Activated CD4-positive, CD25-positive, alpha-beta regulatory T cell treated with anti-CD3 and anti-CD28 coated beads, Interleukin-2, amount 50 U/mL, for 24 hours (primary cell): ENCODE data around the gene VCPKMT.

Source experiments
- ATAC-seq, 2 donors: fragments of 150-1000 bp; cut with Tn5 transposase; one replicate each; pipeline ENCODE4 v1.10.0; 2021; ENCODE audit warnings: mild to moderate bottlenecking in 1 of 2, moderate library complexity in 1 of 2

The VCPKMT gene

DNA sequence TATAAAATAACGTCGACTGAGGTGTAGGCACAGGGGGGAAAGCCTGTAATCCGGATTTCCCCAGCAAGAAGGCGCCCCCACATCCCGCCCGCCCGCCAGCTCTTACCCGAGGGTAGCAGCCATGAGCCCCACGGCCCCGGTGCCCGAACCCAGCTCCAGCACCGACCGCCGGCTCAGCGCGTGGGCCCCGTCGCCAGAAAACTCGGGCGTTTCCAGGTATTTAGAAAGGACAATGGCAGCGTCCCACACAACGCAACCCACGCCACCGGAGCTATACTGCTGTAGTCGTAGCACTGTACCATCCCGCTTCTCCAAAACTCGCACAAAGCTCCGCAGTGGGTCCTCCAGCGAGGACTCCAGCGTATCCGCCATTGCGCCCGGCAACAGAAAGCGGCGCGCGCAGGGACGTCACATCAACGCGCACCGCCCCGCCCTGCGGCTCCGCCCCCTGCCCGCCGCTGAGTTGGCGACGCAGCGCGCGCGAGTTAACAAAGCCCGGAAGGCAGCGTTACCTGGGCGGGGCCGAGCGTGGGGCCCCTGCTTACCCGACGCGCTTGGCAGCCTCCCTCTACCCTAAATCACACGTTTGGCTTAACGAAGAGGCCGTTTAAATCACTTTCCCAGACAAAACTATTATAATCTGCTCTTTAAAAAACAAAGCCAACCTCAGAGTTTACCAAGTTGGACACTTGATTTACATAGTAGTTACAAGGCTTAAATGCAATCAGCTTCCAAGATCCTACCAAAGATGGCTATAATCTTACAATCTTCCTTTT lies at the start of gene VCPKMT:
Gene VCPKMT (minus strand): TSS at position 392 of the 776 bp plus-strand sequence. CDS start 20 bp downstream, at position 372.
- peak; percentile 99 to 100 for ATAC-seq

DNA sequence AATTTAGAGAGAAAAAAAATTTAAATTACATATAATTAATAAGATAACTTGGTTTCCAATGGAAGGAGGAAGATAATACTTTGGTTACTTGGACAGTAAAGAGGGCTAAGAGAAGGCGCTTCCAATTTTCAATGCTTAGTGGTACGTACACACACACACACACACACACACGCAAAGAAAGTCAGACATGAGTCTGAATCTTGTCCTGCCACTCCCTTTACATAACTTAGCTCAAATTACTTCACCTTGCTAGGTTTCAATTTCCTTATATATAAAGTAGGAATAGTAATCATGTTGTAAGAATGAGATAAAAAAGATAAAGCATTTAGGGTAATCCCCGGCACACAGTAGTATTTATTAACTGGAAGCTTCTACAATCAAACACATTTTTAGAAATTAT lies 39.7 kb upstream of the VCPKMT start:
- ATAC-seq: no peak

DNA sequence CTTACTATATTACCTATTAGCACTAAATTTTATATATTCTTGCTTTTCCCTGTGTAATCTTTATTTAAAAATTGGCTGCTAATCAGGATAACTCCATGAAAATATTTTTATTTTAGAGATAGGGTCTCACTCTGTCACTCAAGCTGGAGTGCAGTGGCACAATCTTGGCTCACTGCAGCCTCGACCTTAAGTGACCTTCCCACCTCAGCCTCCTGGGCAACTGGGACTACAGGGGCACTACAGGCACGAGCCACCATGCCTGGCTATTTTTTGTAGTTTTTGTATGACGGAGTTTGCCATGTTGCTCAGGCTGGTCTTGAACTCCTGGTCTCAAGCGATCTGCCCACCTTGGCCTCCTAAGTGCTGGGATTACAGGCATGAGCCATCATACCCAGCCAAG lies 32.4 kb upstream of the VCPKMT start:
- ATAC-seq: no peak

DNA sequence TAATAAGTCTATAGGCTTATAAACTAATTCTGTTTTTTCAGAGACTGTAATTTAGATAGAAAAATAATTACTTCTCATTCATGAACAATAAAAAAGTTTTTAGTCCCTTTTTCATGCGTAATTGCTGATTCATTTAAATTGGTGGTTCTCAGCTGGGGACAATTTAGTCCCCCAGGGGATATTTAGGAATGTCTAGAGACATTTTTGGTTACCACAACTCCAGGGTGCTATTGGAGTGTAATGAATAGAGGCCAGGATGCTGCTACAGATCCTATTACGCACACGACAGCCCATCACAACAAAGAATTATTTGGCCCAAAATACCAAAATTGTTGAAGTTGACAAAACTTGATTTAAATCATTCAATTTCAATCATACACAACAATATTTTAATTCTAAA lies 22.8 kb upstream of the VCPKMT start:
- no peak for ATAC-seq

DNA sequence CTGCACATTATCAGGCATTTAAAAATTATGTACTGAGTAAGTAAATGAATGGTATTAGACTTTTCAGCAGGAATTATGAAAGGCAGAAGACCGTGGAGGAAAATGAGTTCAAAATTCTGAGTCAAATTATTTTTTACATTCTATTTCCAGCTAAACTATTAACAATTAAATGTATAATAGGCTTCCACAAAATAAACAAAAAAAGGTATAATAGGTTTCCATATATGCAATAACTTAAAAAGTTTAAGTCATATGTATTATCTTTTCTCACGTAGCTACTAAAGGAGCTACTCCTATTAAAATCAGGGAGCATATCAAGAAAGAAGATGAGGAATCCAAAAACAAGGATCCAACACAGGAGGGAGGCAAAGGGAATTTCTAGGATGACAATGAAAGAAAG lies 11.4 kb upstream of the VCPKMT start:
- ATAC-seq: no peak

DNA sequence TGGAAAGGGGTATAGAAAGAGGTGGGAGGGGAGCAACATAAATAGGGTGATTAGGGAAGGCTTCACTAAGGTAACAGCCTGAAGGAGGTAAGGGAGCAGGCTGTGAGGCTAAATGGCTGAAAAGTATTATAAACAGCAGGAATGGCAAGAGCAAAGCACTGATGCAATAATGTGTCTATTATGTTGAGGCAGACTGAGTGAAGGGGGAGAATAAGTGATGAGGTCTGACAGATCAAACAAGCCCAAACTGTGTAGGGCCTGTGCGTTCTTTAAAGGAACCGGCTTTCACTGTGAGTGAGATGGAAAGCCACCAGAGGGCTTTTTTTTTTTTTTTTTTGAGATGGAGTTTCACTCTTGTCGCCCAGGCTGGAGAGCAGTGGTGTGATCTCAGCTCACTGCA lies 6.7 kb upstream of the VCPKMT start:
- no peak for ATAC-seq

DNA sequence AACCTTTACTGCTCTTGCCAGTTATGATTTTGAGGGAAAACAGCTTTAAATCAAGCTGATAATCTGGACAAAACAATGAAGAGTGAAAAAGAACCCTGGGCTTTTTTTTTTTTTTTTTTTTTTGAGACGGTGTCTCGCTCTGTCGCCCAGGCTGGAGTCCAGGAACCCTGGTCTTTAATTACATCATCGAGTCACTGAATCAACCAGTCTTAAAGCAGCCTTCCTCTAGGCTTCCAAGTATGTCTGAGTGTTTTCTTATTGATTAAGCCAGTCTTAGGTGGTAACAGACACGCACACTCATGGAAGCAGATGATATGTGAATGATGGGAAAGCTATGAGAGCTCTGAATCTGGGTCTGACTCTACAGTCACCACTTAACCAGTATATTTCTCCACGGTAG lies 5.9 kb upstream of the VCPKMT start:
- ATAC-seq: no peak

DNA sequence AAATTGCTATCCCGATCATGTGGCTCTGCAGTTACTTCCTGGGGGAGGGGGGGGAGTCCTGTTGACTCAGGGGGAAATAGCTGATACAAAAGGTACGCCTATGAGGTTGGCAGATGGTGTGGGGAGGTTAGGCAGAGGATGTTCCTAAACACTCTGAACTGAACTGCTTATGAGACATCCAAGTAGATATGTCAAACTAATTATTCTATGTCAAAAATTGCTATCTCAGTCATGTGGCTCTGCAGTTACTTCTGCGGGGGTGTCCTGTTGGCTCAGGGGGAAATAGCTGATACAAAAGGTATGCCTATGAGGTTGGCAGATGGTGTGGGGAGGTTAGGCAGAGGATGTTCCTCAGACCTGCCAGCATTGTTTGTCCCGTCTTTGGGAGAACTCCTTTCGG lies 5.1 kb upstream of the VCPKMT start:
- ATAC-seq: no peak

DNA sequence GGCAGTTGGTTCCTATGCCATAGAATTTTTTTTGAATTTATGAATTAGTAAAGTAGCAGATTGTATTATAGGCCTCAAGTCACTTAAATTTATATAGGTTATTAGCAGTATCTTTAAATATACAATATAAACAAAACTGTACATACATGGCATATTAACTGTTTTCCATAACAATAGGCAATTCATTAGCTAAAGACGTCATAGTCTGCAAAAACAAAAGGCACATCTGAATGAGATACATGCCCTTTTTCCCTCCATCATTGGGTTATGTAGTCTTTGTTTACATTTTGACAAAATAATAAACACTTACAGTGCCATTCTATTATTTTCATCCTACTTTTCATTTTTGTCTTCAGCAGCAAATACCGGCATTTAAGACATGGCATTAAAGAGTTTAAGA lies 1.1 kb upstream of the VCPKMT start:
- no peak for ATAC-seq

DNA sequence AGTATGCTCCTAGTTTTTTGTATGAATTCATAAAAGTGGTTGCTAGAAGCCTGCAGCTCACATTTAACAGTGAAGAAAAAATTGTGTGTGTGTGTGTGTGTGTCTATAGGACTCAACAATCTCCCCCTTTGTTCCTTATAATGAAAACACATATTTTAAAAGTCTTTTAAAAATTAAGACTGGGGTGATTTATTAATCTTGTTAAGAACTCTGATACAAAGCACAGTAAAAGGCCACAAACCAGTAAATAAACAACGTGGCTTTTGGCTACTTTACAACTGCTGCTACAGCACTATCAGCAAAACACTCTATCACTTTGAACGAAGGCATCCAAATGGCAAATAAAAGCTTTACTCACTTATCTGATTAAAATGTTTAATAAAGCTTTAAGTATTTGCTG lies 594 bp upstream of the VCPKMT start:
- no peak for ATAC-seq

DNA sequence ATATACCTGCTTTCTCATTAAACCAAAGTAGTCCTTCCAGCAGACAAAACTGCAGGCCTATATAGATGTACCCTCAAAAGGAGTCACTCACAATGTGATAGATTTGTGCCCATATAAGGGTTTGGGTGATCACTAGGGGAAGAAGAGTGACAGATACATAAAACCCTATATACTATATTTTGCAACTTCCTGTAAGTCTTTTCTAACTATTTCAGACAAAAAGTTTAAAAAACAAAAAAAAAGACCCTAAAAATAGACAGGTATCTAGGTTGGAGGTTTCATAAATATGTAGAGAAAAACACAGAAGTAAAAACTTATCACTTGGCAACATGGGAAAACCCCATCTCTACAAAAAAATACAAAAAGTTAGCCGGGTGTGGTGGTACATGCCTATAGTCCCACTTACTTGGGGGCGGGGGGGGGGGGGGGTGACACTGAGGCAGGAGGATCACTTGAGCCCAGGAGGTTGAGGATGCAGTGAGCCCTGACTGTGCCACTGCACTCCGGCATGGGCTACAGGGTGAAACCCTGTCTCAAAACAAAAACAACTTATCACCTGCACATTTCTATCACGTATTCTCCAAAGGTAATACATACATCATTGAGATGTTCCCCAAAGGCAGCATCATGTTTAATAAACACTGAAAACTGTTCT lies 2.9 kb downstream of the VCPKMT start:
- no peak for ATAC-seq

DNA sequence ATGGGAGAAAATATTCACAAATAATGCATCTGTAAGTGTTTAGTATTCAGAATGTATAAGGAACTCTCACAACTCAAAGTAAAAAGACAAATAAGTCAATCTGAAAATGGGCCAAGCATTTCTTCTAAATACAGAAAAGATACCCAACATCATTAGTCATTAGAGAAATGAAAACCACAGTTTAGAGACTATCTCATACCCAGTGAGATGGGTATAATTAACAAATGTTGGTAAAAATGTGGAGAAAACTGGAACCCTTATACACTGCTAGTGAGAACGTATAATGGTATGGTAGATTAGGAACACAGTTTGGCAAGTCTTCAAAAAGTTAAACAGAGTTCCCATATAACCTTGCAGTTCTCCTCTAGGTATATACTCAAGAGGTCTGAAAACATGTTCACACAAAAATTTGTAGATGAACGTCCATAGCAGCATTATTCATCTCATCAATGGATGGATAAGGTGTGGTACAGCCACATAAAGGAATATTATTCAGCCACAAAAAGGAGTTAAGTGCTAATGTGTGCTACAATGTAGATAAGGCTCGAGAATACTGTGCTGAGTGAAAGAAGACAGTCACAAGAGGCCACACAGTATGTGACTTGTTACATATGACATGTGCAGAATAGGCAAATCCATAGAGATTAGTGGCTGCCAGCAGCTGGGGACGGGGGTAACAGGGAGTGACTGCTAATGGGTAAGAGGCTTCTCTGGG lies 5.9 kb downstream of the VCPKMT start:
- peak in 1 of 2 donors; percentile 30 for ATAC-seq

DNA sequence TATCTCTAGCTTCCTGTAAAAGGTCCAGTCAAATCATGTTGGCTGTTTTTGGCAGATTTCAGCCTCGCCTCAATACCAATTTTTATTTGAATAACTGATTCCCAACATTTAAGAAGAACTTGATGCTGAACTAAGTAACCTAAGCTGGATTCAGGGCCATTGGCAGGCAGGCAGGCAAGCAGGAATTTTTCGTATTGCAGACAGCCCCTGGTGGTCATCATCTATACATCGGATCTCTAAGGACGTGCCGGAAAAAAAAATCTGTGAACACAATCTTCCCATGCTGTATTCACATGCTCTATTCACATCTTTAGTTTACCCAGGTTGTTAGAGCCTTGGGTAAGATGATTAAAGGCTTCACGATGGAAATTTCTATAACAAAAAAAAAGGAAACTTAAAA lies 7.0 kb downstream of the VCPKMT start:
- no peak for ATAC-seq

DNA sequence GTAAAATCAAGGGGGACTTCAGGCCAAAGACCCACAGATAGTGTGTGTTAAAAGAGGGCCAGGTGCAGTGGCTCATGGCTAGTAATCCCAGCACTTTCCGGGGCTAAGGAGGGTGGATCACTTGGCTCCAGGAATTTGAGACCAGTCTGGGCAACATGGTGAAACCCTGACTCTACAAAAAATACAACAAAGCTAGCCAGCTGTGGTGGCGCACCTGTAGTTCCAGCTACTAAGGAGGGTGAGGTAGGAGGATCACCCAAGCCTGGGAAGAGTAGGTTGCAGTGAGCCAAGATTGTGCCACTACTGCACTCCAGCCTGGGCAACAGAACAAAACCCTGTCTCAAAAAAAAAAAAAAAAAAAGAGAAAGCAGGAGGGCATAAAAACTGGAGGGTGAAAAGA lies 8.5 kb downstream of the VCPKMT start:
- no peak for ATAC-seq

DNA sequence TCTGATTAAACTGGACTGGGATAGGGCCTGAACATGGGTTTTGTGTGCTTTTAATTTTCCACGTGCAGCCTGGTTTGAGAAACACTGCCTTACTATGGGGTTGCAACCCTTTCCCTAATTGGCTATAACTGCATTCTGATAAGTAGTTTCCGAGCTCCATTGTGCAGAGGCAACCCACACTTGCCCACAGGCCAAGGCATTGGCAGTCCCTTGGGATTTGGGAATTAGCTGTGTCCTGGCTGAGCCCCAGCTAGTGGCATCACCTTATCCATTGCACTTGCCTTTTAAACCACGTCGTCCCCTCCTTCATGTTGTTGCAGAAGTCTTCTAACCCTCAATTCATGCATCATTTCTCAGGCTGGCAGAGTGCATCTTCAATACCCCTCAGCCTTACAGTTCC lies 10.2 kb downstream of the VCPKMT start:
- no peak for ATAC-seq

DNA sequence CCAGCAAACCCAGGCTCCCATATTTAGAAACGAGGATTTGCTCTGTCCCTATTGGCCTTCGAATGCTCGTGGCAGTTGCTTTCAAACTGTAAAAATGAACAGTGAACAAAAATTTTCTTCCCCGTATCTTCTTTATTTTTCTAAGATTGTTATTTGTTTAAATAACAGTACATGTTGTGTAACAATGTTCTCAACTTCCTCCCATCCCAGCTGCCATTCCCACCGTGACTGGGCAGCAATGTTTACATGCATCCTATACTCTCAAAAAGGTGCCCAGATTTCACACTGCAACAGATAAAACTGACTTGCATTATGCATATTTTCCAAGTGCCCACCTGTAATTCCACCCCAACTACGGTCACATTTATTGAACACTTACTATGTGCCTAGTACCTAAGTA lies 12.8 kb downstream of the VCPKMT start:
- ATAC-seq: no peak

DNA sequence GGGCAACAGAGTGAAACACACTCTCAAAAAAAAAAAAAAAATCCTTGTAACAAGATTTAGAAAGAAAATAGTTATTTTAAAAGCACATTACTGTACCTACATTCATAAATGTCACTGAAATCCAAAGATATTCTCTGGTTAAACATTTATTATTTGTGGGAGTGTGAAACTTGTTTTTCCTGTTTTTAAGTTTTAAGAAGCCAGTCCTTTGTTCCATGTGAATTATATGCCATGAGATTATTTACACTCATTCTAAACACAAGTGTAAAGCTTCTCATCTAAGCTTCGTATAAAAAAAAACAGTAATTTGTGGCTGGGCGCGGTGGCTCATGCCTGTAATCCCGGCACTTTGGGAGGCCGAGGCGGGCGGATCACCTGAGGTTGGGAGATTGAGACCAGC lies 15.0 kb downstream of the VCPKMT start:
- no peak for ATAC-seq

DNA sequence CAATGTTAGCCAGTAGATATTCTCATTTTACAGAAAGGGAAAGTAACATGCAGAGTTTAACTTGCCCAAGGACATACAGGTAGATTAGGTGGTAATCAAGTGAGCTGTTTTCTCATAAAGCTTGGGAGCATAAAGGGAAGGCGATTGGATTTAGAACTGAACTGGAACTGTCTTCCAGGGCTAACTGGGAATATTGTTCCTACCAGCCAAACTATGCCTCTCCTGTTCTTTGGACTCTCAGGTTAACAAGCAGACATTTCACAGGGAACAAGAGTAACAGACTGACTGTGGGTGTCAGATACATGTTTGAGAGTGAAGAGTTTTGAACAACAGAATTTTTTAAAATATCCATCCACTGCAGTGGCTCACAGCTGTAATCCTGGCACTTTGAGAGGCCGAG lies 15.6 kb downstream of the VCPKMT start:
- ATAC-seq: no peak

DNA sequence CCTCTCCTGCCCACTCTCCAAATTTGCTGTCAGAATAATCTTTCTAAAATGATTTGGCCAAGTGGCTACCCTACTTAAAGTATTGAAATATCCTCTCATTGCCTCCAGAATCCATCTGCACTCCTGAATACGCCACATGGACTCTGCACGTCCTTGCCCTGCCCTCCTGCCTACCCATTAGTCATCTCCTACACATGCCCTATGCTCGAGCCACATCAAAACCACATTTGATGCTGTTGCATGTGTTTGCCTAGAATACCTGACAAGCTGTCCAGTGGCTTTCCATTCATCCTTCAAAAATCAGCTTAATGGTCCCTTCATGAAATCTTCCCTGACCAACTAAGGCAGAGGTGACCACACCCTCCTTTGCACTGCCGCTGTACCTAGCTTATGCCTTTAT lies 17.0 kb downstream of the VCPKMT start:
- ATAC-seq: peak; percentile 47 to 50

DNA sequence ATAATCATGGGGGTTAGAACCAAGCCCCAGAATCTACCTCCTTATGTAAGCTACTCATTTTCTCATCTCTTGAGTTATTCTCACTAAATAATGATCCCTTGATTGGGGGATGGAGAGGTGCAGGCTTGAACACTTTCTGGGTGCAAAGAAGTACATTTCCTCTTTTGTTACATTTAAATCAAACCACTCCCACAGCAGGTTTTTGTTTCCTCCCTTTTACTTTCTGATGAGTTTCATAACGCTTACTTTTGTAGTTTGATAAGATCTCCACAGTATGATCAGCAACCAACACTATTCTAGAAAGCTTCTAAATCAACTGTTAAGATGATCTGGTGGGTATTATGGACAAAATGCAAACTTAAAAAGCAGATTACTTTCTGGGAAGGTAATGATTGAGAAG lies 20.5 kb downstream of the VCPKMT start:
- ATAC-seq: peak; percentile 68 to 85

DNA sequence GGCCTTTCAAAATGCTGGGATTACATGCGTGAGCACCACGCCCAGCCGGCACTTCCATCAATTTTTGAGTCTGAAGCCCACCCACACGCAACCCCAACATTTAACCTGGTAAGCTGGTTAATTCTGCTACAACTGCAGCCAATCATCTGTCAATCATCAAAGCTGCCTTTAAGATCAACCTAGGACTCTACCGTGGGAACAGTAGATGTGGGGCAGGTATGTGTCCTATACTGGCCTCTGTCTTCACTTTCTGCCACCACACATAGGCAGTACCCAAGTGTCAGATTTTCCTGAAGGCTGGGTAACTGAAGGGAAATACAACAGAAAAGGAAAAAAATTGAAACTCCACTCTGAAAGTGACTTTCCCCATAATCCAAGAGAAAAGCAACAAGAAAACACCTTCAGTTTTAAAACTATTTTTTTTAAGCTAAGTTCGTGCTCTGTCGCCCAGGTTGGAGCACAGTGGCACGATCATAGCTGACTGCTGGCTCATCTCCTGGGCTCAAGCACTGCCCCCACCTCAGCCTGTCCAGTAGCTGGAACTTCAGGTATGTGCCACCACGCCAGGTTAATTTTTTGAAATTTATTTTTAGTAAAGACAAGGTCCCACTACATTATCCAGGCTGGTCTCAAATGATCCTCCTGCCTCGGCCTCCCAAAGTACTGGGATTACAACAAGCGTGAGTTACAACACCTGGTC lies 22.2 kb downstream of the VCPKMT start:
- ATAC-seq: no peak

DNA sequence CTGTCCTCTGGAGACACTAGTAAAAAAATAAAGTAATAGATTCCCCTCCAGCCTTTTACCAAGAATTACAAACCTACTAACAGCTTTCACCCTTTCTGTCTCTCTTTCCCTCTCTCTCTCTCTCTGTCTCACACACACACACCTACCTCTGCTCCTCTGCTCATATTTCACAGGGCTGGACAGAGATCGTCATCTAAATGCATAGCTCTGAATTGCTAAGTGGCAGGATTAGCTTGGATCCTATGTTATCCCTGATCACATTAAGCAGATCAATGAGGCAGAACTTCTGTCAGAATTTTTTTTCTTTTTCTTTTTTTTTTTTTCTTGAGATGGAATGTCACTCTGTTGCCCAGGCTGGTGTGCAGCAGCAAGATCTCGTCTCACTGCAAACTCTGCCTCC lies 22.9 kb downstream of the VCPKMT start:
- ATAC-seq: no peak

DNA sequence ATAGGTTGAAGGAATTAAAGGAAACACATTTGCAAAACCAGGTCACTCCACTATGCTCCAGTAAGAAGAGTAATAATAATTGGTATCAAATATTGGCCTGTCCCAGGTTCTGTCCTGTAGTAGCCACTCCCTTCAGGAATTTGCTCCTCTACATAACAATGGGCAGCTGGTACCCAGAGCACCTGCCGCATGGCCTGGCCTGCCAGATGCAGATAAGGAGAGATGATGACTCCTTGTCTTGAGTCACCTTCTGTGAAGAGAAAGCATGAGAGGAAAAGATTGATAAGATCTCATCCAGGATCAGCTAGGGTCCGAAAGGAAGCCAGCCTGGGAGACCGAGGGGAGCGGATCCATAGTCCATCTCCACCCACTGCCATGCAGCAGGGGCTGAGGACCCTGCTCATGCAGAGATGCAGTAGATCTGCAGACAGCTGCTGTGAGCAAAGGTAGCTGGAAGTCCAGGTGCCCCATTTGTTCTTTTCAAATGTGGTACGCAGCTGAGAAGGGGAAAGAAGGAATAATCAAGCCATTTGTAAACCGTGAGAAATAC lies 24.3 kb downstream of the VCPKMT start:
- ATAC-seq: no peak
